Astrocyte (in vitro differentiated cells and primary cell): ENCODE results near the gene B3GALNT1. TPM values are rescaled to one million over a fixed set of nuclear protein-coding genes. Genes with fewer than 3 reads are reported as not detected.
"Not testable (repeated sequence)": the region's sequence is repeated elsewhere in the genome, so short reads cannot be mapped to it uniquely, and the experiment has no call there.

ENCODE experiments used
- DNase-seq: peaks from one replicate; pipeline ENCODE4 v3.0.0-alpha.2; 2010; ENCODE audit warnings: low read depth
- FAIRE-seq: peaks from 2 replicates; lab custom pipeline; 2011; peaks lifted over from hg19 to GRCh38; lab: Jason Lieb, UNC
- H2AFZ ChIP-seq: 2 replicates; pipeline ENCODE4 v1.6.0; 2012; ENCODE audit warnings: low read depth, low read length, inconsistent platforms
- H3K27ac ChIP-seq: 2 replicates; pipeline ENCODE4 v1.5.1; 2011; ENCODE audit warnings: low read depth, low read length, inconsistent platforms
- H3K27me3 ChIP-seq: 2 replicates; pipeline ENCODE4 v1.6.0; 2011; ENCODE audit warnings: low read length, inconsistent platforms; ENCODE audit not compliant: insufficient read depth
- H3K36me3 ChIP-seq: 2 replicates; pipeline ENCODE4 v1.5.1; 2011; ENCODE audit warnings: low read length, inconsistent platforms; ENCODE audit not compliant: insufficient read depth
- H3K4me1 ChIP-seq: 2 replicates; pipeline ENCODE4 v1.5.1; 2011; ENCODE audit warnings: low read length, inconsistent platforms; ENCODE audit not compliant: insufficient read depth
- H3K4me2 ChIP-seq: 2 replicates; pipeline ENCODE4 v1.6.0; 2012; ENCODE audit warnings: low read length, inconsistent platforms
- H3K4me3 ChIP-seq: 2 replicates; pipeline ENCODE4 v1.5.1; 2011; ENCODE audit warnings: low read depth, mild to moderate bottlenecking, low read length, inconsistent platforms; ENCODE audit not compliant: insufficient read depth
- H3K79me2 ChIP-seq: 2 replicates; pipeline ENCODE4 v1.6.0; 2012; ENCODE audit warnings: mild to moderate bottlenecking, low read length, inconsistent platforms; ENCODE audit not compliant: insufficient read depth
- H3K9ac ChIP-seq: 2 replicates; pipeline ENCODE4 v1.6.0; 2012; ENCODE audit warnings: mild to moderate bottlenecking, low read length, inconsistent platforms
- H3K9me3 ChIP-seq: 2 replicates; pipeline ENCODE4 v1.5.1; 2012; ENCODE audit warnings: low read depth, mild to moderate bottlenecking, low read length, inconsistent platforms; ENCODE audit not compliant: insufficient read depth
- H4K20me1 ChIP-seq: 2 replicates; pipeline ENCODE4 v1.6.0; 2012; ENCODE audit warnings: low read length, inconsistent platforms; ENCODE audit not compliant: insufficient read depth
- H3K27ac Mint-ChIP-seq: one replicate; pipeline ENCODE4 v1.8.0; 2021; ENCODE audit warnings: mild to moderate bottlenecking, mixed read lengths; ENCODE audit not compliant: unreplicated experiment
- H3K27me3 Mint-ChIP-seq: one replicate; pipeline ENCODE4 v1.8.0; 2021; ENCODE audit warnings: low read depth, mixed read lengths; ENCODE audit not compliant: unreplicated experiment
- H3K36me3 Mint-ChIP-seq: one replicate; pipeline ENCODE4 v1.8.0; 2021; ENCODE audit warnings: low read depth, mixed read lengths; ENCODE audit not compliant: unreplicated experiment
- H3K4me1 Mint-ChIP-seq: one replicate; pipeline ENCODE4 v1.8.0; 2021; ENCODE audit warnings: low read depth, mixed read lengths; ENCODE audit not compliant: unreplicated experiment
- H3K4me3 Mint-ChIP-seq: one replicate; pipeline ENCODE4 v1.8.0; 2021; ENCODE audit warnings: mild to moderate bottlenecking, moderate library complexity, mixed read lengths; ENCODE audit not compliant: unreplicated experiment
- H3K9me3 Mint-ChIP-seq: one replicate; pipeline ENCODE4 v1.8.0; 2021; ENCODE audit warnings: mild to moderate bottlenecking, mixed read lengths; ENCODE audit not compliant: unreplicated experiment
- EZH2 ChIP-seq: IDR thresholded peaks from 2 replicates; pipeline ENCODE4 v1.6.1; 2012; ENCODE audit warnings: mild to moderate bottlenecking, low read length, inconsistent platforms; ENCODE audit not compliant: insufficient read depth
- total RNA-seq: library from RNA; stranded (reverse); gene quantifications from 2 replicates; pipeline ENCODE4 v1.2.1, GENCODE V29; 2021

The B3GALNT1 gene
- total RNA-seq, 1 donor from 2014 or later = 12.8 TPM

DNA sequence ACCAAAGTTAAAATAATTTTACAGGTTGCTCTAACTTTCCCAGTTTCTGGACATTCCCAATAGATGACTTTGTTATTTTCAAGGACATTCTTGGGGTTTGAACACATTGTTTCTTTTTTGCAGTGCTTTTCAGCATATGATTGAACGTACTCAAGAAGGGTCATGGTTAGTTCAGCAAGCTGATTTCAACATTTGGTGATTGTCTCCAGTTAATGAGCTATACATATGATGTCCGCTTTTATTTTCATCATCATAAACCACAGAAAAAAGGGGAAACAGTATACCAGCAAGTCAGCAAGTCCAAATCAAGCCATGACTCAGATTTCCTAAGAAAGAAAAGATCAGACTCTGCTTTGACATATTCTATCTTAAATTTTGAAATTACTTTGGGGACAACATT lies 69.4 kb downstream of the B3GALNT1 start:
- peak overlapping the region; percentile 57 for H3K9ac ChIP-seq
- no peaks in the 10 kb centered on the region for H3K27me3 ChIP-seq
- Mint-ChIP-seq H3K4me1 (peaks cover 11% of the 10 kb centered on the region), H3K27me3 (no peaks in the 10 kb centered on the region), H3K27ac (peak overlapping the region; percentile 8), H3K4me3 (no peak overlapping the region), H3K9me3 (peaks cover 10% of the 10 kb centered on the region), H3K36me3 (peaks cover 4% of the 10 kb centered on the region)
- H3K4me2 ChIP-seq = peak overlapping the region; percentile 64
- no peaks in the 10 kb centered on the region for H3K36me3 ChIP-seq
- H3K27ac ChIP-seq = peak overlapping the region; percentile 81
- no peak overlapping the region for H3K4me3 ChIP-seq
- peak overlapping the region; percentile 51 for H2AFZ ChIP-seq
- TF ChIP-seq EZH2 = no peak
- H3K4me1 ChIP-seq = peaks cover 9% of the 10 kb centered on the region
- H3K79me2 ChIP-seq = no peaks in the 10 kb centered on the region
- DNase-seq (peak; percentile 98), FAIRE-seq (no peak)
- no peaks in the 10 kb centered on the region for H4K20me1 ChIP-seq
- H3K9me3 ChIP-seq = no peaks in the 10 kb centered on the region

GRCh38 chr3:161034913-161035550 lies 70.1 kb downstream of the B3GALNT1 start:
- H3K36me3 Mint-ChIP-seq, H4K20me1 ChIP-seq, H3K4me3 Mint-ChIP-seq, H3K27me3 ChIP-seq, H3K36me3 ChIP-seq, H3K27me3 Mint-ChIP-seq, H3K79me2 ChIP-seq, H3K9me3 ChIP-seq, FAIRE-seq, H3K27ac Mint-ChIP-seq, H3K4me3 ChIP-seq, H3K4me1 ChIP-seq: not testable (repeated sequence)
- Histone ChIP-seq H2AFZ (peak overlapping the region; percentile 51), H3K4me2 (peak overlapping the region; percentile 64), H3K9ac (peak overlapping the region; percentile 57), H3K27ac (peak overlapping the region; percentile 81)
- H3K9me3 Mint-ChIP-seq = peaks cover 10% of the 10 kb centered on the region
- peaks cover 11% of the 10 kb centered on the region for H3K4me1 Mint-ChIP-seq
- peak; percentile 52 for DNase-seq

Other genes with a start within 250 kb of the B3GALNT1 start
- gene NMD3, start 116.0 kb upstream of the B3GALNT1 start, total RNA-seq = 77.6 and 87.3 TPM in 2 replicates